Ramos (cell line): Measurements from ENCODE around the gene DEFB132.
"Not testable (repeated sequence)": the region's sequence is repeated elsewhere in the genome, so short reads cannot be mapped to it uniquely, and the experiment has no call there.

Experiments used
- in situ Hi-C: fragments of 300-500 bp; cut with MboI; formaldehyde crosslinking; loops from one replicate; pipeline ENCODE4 v1.14.3; 2022; ENCODE audit warnings: low sequenced_read_pairs; ENCODE audit not compliant: unreplicated experiment

DEFB132 gene

DNA sequence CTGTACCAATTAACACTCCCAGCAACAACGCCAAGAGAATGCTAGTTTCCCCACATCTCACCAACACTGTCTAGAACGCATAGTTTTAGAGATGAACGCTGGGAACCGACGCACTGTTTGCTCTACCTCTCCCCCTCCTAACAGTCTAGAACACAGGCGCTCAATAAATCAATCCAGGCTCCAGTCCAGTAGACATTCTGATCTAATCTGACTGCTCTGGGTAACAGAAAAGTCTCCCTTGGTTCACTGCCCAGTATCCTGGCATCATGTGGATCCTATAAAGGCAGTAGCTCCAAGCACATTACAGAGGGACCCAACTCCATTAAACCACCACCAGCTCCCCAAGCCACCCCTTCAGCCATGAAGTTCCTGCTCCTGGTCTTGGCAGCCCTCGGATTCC is at the start of gene DEFB132:
Gene DEFB132 (plus strand): TSS at position 306 of the 400 bp plus-strand sequence. CDS start 55 bp downstream, at position 361.
- in situ Hi-C loops: no loop called here

DNA sequence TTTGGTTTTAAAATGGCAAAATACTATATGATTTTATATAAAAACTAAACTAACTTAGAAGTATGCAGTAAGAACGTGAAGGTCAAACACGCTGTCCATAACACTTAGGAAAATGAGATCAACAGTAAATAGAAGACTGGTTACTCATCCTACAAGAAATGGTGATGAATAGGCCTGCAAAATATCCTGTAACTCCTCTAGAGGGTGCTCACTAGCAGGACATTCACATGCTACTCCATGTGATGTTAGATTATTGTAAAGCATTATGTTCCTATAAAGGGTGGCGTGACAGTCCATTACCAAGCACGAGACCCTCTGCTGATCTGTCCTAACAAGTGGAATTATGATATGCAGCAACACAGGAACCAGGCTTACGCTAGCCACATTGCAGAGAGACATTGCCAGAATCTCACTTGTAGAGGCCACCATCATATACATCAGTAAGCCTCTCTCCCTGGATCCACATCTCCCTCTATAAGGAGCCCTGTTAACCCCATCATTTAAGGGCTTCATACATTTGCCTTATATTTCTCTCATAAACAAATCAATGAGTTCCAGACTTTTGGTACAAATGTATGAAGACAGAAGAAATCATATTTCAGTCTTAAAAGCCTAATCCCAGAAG is 48.5 kb upstream of the DEFB132 start:
- in situ Hi-C loops: no loop called here

GRCh38 chr20:210809-211502 is 46.6 kb upstream of the DEFB132 start:
- in situ Hi-C loops: no loop called here

DNA sequence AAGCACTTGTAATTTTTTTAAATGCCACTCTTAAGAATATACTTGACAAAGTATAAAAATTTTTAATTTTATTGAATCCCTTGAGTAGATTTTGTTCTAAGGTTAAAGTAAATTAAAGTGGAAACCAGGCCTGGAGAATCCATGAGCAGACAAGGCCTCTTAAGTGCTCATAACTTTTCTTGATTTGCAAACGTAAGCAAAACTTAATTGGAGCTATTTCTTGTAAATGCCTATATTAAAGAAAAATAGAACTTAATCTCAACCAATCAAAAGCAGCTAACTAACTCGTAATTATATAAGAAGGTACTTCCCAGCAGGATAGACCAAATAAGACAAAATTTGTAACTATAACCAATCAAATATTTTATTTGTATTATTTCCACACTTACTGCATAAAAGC is 43.1 kb upstream of the DEFB132 start:
- in situ Hi-C loops: no loop called here

GRCh38 chr20:215796-216195 is 41.7 kb upstream of the DEFB132 start:
- in situ Hi-C loops: no loop called here

GRCh38 chr20:217266-217665 is 40.3 kb upstream of the DEFB132 start:
- in situ Hi-C loops: no loop called here

GRCh38 chr20:219290-220115 is 38.0 kb upstream of the DEFB132 start:
- in situ Hi-C loops: no loop called here

- in situ Hi-C loops: no loop called here
Measured at GRCh38 chr20:221258-221830, 36.2 kb upstream of the DEFB132 start.

GRCh38 chr20:225879-226278 is 31.6 kb upstream of the DEFB132 start:
- in situ Hi-C loops: not testable (repeated sequence)

DNA sequence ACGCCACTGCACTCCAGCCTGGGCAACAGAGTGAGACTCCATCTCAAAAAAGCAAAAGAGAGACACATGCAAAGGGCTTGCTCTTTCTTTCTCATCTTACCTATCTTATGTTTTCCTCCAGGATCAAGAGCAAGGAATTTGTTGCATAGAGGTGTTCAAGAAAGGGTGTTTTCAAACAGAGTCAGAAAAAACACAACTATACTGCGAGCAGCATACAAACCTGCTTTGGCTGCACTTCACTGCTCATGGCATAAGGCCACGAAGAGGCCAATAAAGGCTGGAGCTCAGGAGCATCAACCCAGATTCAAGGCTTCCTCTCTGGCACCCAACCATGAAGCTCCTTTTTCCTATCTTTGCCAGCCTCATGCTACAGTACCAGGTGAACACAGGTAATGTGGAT is 30.6 kb upstream of the DEFB132 start, which contains the start of gene DEFB129:
Gene DEFB129 (plus strand): TSS at position 301 of the 400 bp plus-strand sequence. CDS start 31 bp downstream, at position 332.
- in situ Hi-C loops: no loop called here

GRCh38 chr20:227439-228105 is 30.0 kb upstream of the DEFB132 start:
- in situ Hi-C loops: no loop called here

- in situ Hi-C loops: no loop called here
Measured at GRCh38 chr20:235891-236290, 21.6 kb upstream of the DEFB132 start.

- in situ Hi-C loops: no loop called here
Measured at GRCh38 chr20:237489-237888, 20.0 kb upstream of the DEFB132 start.

- in situ Hi-C loops: no loop called here
Measured at GRCh38 chr20:237929-238328, 19.6 kb upstream of the DEFB132 start.

DNA sequence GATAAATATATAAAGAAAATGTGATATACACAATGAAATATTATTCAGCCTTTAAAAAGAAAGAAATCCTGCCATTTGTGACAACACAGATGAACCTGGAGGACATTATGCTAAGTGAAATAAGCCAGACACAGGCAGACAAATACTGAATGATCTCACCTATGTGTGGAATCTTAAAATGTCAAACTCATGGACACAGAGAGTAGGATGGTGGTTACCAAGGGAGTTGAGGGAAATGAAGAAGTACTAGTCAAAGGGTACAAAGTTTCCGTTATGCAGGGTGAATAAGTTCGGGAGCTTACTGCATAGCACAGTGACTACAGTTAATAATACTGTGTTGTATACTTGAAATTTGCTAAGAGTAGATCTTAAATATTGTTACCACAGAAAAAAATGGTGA is 14.6 kb upstream of the DEFB132 start:
- in situ Hi-C loops: no loop called here

GRCh38 chr20:251354-251753 is 6.2 kb upstream of the DEFB132 start:
- in situ Hi-C loops: no loop called here

DNA sequence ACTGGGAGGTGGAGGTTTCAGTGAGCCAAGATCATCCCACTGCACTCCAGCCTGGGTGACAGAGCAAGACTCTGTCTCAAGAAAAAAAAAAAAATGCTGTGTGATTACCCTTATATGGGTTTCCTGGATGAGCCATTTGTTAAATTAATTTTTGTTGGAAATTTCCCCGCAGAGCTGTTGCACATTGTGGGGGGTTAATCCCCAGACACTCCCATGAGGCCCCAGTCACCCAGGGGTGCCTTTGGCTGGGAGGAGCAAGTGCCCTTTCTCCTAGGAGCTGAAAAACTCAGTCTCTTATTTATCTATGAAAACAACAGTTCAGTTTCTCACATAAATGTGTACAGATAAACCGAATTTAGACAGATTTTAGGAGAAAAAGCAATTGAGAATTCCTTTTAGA is 4.7 kb upstream of the DEFB132 start:
- in situ Hi-C loops: no loop called here

- in situ Hi-C loops: not testable (repeated sequence)
Measured at GRCh38 chr20:253447-253846, 4.1 kb upstream of the DEFB132 start.

- in situ Hi-C loops: no loop called here
Measured at GRCh38 chr20:258269-258858, 840 bp downstream of the DEFB132 start.

DNA sequence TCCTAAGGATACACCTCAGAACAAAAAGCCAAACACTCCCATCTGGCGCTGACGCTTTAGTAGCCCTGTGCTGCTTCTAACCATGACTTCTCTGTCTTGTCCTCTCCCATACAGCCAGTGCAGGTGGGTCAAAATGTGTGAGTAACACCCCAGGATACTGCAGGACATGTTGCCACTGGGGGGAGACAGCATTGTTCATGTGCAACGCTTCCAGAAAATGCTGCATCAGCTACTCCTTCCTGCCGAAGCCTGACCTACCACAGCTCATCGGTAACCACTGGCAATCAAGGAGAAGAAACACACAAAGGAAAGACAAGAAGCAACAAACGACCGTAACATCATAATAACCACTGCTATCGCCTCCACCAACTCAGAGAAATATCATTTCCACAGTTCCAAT is 1.4 kb downstream of the DEFB132 start:
- in situ Hi-C loops: no loop called here
